H1 (cell line): ENCODE results near the gene MAGI2. TPM values are rescaled to one million over a fixed set of nuclear protein-coding genes. Genes with fewer than 3 reads are reported as not detected.

Experiments
- CTCF ChIA-PET: fragments of 300-600 bp; sonication (Branson Sonifier 250); formaldehyde crosslinking; loops from one replicate; lab custom pipeline; 2021; ENCODE audit not compliant: partially characterized antibody; lab: Charles Lee
- POLR2A ChIA-PET: fragments of 300-600 bp; sonication (Branson Sonifier 250); formaldehyde crosslinking; loops from one replicate; lab custom pipeline; 2021; ENCODE audit warnings: inconsistent platforms; ENCODE audit not compliant: partially characterized antibody; lab: Charles Lee
- DNase-seq, 2 experiments: peaks; one replicate each; pipeline versions ENCODE4 v3.0.0 to v3.0.0-alpha.2; 2010 to 2022; ENCODE audit warnings: low spot score in 2 of 2, low read depth in 1 of 2, mixed read lengths in 1 of 2
- FAIRE-seq: peaks from 2 replicates; lab custom pipeline; 2011; peaks lifted over from hg19 to GRCh38; lab: Jason Lieb, UNC
- H2AFZ ChIP-seq: 2 replicates; pipeline ENCODE4 v1.8.1; 2012; ENCODE audit warnings: low read length, inconsistent platforms
- H2AK5ac ChIP-seq: 2 replicates; pipeline ENCODE4 v1.6.1; 2013; ENCODE audit warnings: low read depth, low read length
- H2BK120ac ChIP-seq: replicated peaks from 2 replicates; pipeline ENCODE3; 2013; ENCODE audit warnings: low read depth, low read length, inconsistent platforms
- H2BK12ac ChIP-seq: 2 replicates; pipeline ENCODE4 v1.6.1; 2013; ENCODE audit warnings: low read depth, low read length
- H2BK15ac ChIP-seq: 2 replicates; pipeline ENCODE4 v1.6.1; 2013; ENCODE audit warnings: low read length
- H2BK20ac ChIP-seq: 2 replicates; pipeline ENCODE4 v1.6.1; 2013; ENCODE audit warnings: low read length
- H2BK5ac ChIP-seq: 2 replicates; pipeline ENCODE4 v1.6.1; 2013; ENCODE audit warnings: low read depth, low read length
- H3K14ac ChIP-seq: 2 replicates; pipeline ENCODE4 v1.6.1; 2013; ENCODE audit warnings: inconsistent platforms; ENCODE audit not compliant: insufficient read length
- H3K18ac ChIP-seq: 2 replicates; pipeline ENCODE4 v1.6.1; 2013; ENCODE audit warnings: low read length; ENCODE audit errors: extremely low read depth
- H3K23ac ChIP-seq: 2 replicates; pipeline ENCODE4 v1.6.1; 2013; ENCODE audit warnings: inconsistent platforms; ENCODE audit not compliant: insufficient read length
- H3K23me2 ChIP-seq: 2 replicates; pipeline ENCODE4 v1.6.1; 2013; ENCODE audit warnings: low read depth, low read length
- H3K27ac ChIP-seq: 2 replicates; pipeline ENCODE4 v1.6.1; 2011; ENCODE audit warnings: low read depth, low read length, inconsistent platforms
- H3K27me3 ChIP-seq, 4 experiments: replicated peaks in 1 of 4; 1 replicate in 1 of 4; 2 replicates in 3 of 4; pipeline versions ENCODE4 v1.6.1 to v1.8.1; 2011 to 2013; ENCODE audit warnings: low read length in 3 of 4, mild to moderate bottlenecking in 3 of 4, inconsistent platforms in 2 of 4, mixed read lengths in 2 of 4, moderate library complexity in 1 of 4; ENCODE audit not compliant: control insufficient read depth in 3 of 4, insufficient read depth in 3 of 4; ENCODE audit errors: extremely low read depth in 1 of 4
- H3K36me3 ChIP-seq, 4 experiments: 2 replicates each; pipeline versions ENCODE4 v1.6.1 to v1.8.1; 2011 to 2013; ENCODE audit warnings: mild to moderate bottlenecking in 4 of 4, low read length in 3 of 4, moderate library complexity in 2 of 4, control low read depth in 1 of 4, inconsistent platforms in 1 of 4; ENCODE audit not compliant: insufficient read depth in 4 of 4, control insufficient read depth in 2 of 4
- H3K4ac ChIP-seq: replicated peaks from 2 replicates; pipeline ENCODE3; 2013; ENCODE audit warnings: low read length, low read depth, mixed read lengths, inconsistent platforms; ENCODE audit not compliant: insufficient read length
- H3K4me1 ChIP-seq, 4 experiments: replicated peaks in 1 of 4; 1 replicate in 1 of 4; 2 replicates in 3 of 4; pipeline versions ENCODE4 v1.6.1 to v1.8.1; 2011 to 2013; ENCODE audit warnings: low read length in 3 of 4, inconsistent platforms in 2 of 4, mixed read lengths in 1 of 4; ENCODE audit not compliant: insufficient read depth in 4 of 4, control insufficient read depth in 3 of 4
- H3K4me2 ChIP-seq, 2 experiments: 2 replicates each; pipeline versions ENCODE4 v1.6.1 to v1.8.1; 2011 to 2013; ENCODE audit warnings: low read depth in 2 of 2, low read length in 2 of 2, control low read depth in 1 of 2, inconsistent platforms in 1 of 2, mild to moderate bottlenecking in 1 of 2; ENCODE audit not compliant: insufficient read depth in 1 of 2
- H3K4me3 ChIP-seq, 4 experiments: fragments of 200-600, 300-600 bp in 1 of 4; sonication (generic), shearing (Covaris generic), sonication (Bioruptor Twin) in 1 of 4; 2 replicates each; pipeline versions ENCODE4 v1.5.1 to v1.8.1; 2011 to 2016; ENCODE audit warnings: low read length in 4 of 4, low read depth in 3 of 4, control low read depth in 2 of 4, inconsistent platforms in 2 of 4, mild to moderate bottlenecking in 2 of 4, mixed read lengths in 1 of 4, moderate library complexity in 1 of 4; ENCODE audit not compliant: insufficient read depth in 2 of 4; ENCODE audit errors: extremely low read depth in 1 of 4
- H3K56ac ChIP-seq: replicated peaks from 2 replicates; pipeline ENCODE3; 2013; ENCODE audit warnings: low read depth, mild to moderate bottlenecking, mixed read lengths, low read length, inconsistent platforms; ENCODE audit not compliant: insufficient read length
- H3K79me1 ChIP-seq: 2 replicates; pipeline ENCODE4 v1.6.1; 2013; ENCODE audit warnings: low read depth, low read length, control low read depth
- H3K79me2 ChIP-seq, 2 experiments: 2 replicates each; pipeline versions ENCODE4 v1.6.1 to v1.8.1; 2012 to 2013; ENCODE audit warnings: low read length in 2 of 2, mild to moderate bottlenecking in 2 of 2, inconsistent platforms in 1 of 2; ENCODE audit not compliant: insufficient read depth in 2 of 2, control insufficient read depth in 1 of 2
- H3K9ac ChIP-seq, 4 experiments: replicated peaks in 1 of 4; 1 replicate in 1 of 4; 2 replicates in 3 of 4; pipeline versions ENCODE4 v1.6.1 to v1.8.1; 2011 to 2013; ENCODE audit warnings: low read depth in 3 of 4, low read length in 3 of 4, control low read depth in 2 of 4, mild to moderate bottlenecking in 2 of 4, moderate library complexity in 2 of 4, inconsistent platforms in 1 of 4; ENCODE audit errors: extremely low read depth in 1 of 4
- H3K9me3 ChIP-seq, 2 experiments: 2 replicates each; pipeline versions ENCODE4 v1.6.1 to v1.8.1; 2012 to 2013; ENCODE audit warnings: mild to moderate bottlenecking in 2 of 2, moderate library complexity in 2 of 2, control low read depth in 1 of 2, inconsistent platforms in 1 of 2, low read depth in 1 of 2, low read length in 1 of 2, mixed read lengths in 1 of 2; ENCODE audit not compliant: insufficient read depth in 2 of 2
- H4K20me1 ChIP-seq, 2 experiments: replicated peaks in 1 of 2; 2 replicates each; pipeline versions ENCODE3 to v1.8.1; 2011 to 2013; ENCODE audit warnings: inconsistent platforms in 2 of 2, low read length in 2 of 2, mild to moderate bottlenecking in 1 of 2; ENCODE audit not compliant: insufficient read depth in 2 of 2, control insufficient read depth in 1 of 2
- H4K5ac ChIP-seq: 2 replicates; pipeline ENCODE4 v1.6.1; 2013; ENCODE audit warnings: low read length, low read depth, mixed read lengths, inconsistent platforms; ENCODE audit not compliant: insufficient read length
- H4K8ac ChIP-seq: 2 replicates; pipeline ENCODE4 v1.8.0; 2013; ENCODE audit warnings: mild to moderate bottlenecking, moderate library complexity, low read length, inconsistent platforms; ENCODE audit not compliant: insufficient read depth; ENCODE audit errors: extremely low read depth
- H4K91ac ChIP-seq: replicated peaks from 2 replicates; pipeline ENCODE3; 2013; ENCODE audit warnings: low read length, mixed read lengths, inconsistent platforms; ENCODE audit not compliant: insufficient read length
- ATF3 ChIP-seq: IDR thresholded peaks from 2 replicates; pipeline ENCODE4 v1.6.1; 2011; ENCODE audit warnings: low read depth, mild to moderate bottlenecking, low read length; ENCODE audit not compliant: insufficient read depth
- CTBP2 ChIP-seq: IDR thresholded peaks from 2 replicates; pipeline ENCODE4 v1.7.0; 2011; ENCODE audit warnings: borderline replicate concordance, mild to moderate bottlenecking, moderate library complexity, mixed read lengths, low read length; ENCODE audit not compliant: insufficient read depth, insufficient read length
- E2F6 ChIP-seq: IDR thresholded peaks from 2 replicates; pipeline ENCODE4 v1.6.1; 2012; ENCODE audit warnings: inconsistent platforms
- EZH2 ChIP-seq: fragments of 200-600 bp; sonication (generic); IDR thresholded peaks from 2 replicates; pipeline ENCODE4 v1.7.1; 2012; ENCODE audit warnings: low read depth, mild to moderate bottlenecking, moderate library complexity, low read length, inconsistent platforms; ENCODE audit not compliant: severe bottlenecking
- KDM4A ChIP-seq: IDR thresholded peaks from one replicate; pipeline ENCODE4 v1.7.1; 2012; ENCODE audit warnings: low read depth, mild to moderate bottlenecking, moderate library complexity, low read length, inconsistent platforms; ENCODE audit not compliant: severe bottlenecking
- SIN3A ChIP-seq, 2 experiments: IDR thresholded peaks in 1 of 2; conservative IDR thresholded peaks in 1 of 2; 2 replicates each; pipeline ENCODE4 v1.6.1; 2011 to 2012; ENCODE audit warnings: low read length in 2 of 2, improper control_type of control experiment in 1 of 2, low read depth in 1 of 2, mild to moderate bottlenecking in 1 of 2
- SIX5 ChIP-seq: IDR thresholded peaks from 2 replicates; pipeline ENCODE4 v1.6.1; 2011; ENCODE audit warnings: mild to moderate bottlenecking, low read depth, low read length
- SP1 ChIP-seq: IDR thresholded peaks from 2 replicates; pipeline ENCODE4 v1.6.1; 2011; ENCODE audit warnings: low read depth, low read length
- SP2 ChIP-seq: IDR thresholded peaks from 2 replicates; pipeline ENCODE4 v1.6.1; 2012; ENCODE audit warnings: mild to moderate bottlenecking, low read length, inconsistent platforms
- TCF12 ChIP-seq: IDR thresholded peaks from 2 replicates; pipeline ENCODE4 v1.6.1; 2011; ENCODE audit warnings: low read depth, mild to moderate bottlenecking, low read length
- USF2 ChIP-seq: IDR thresholded peaks from 2 replicates; pipeline ENCODE4 v1.6.1; 2011; ENCODE audit warnings: low read length, improper control_type of control experiment
- WGBS, 2 experiments: shearing (Covaris generic) in 1 of 2; methylation state at CpG; one replicate each; pipeline versions ENCODE4 v1.1.6 to v1.1.7; 2013 to 2015; ENCODE audit warnings: low lambda C conversion rate in 2 of 2, mixed read lengths in 2 of 2, inconsistent platforms in 1 of 2, low coverage in 1 of 2, missing lambda C conversion rate in 1 of 2; ENCODE audit not compliant: insufficient replicate concordance in 2 of 2, insufficient coverage in 1 of 2, insufficient read length in 1 of 2; ENCODE audit errors: extremely low coverage in 1 of 2, missing lambda C conversion rate in 1 of 2; 5-methylcytosine and 5-hydroxymethylcytosine counted together
- polyA plus RNA-seq, 7 experiments: library from polyadenylated mRNA; depleted of rRNA in 3 of 7; stranded (reverse) in 5 of 7; unstranded in 2 of 7; fragments of >200 nt in 5 of 7; fragments of 200-250 nt in 2 of 7; gene quantifications; 1 replicate in 5 of 7; 2 replicates in 1 of 7; 4 replicates in 1 of 7; pipeline versions ENCODE4 v1.2.1 to v1.2.3, GENCODE V29; 2011 to 2013; ENCODE audit warnings: missing spikeins in 2 of 7, mixed read lengths in 2 of 7
- total RNA-seq: library from RNA; stranded (reverse); fragmentation: NEBNext Ultra II Directional; extraction: Animal tissue kit (Norgen Biotek cat#: 25700); gene quantifications from 2 replicates; pipeline ENCODE4 v1.2.1, GENCODE V29; 2021

The MAGI2 gene
- total and polyA plus RNA-seq, 2 of the 8 experiments (the other 6 are each of a cell fraction or from before 2014, with no cell fraction given): 6.0 to 27.3 TPM

GRCh38 chr7:78777829-78778228, 675.6 kb downstream of the MAGI2 start:
- H3K14ac ChIP-seq: no peak overlapping the region
- DNase-seq: no peak
- TF ChIP-seq TCF12: no peak
- TF ChIP-seq EZH2: no peak
- TF ChIP-seq SIX5: no peak
- TF ChIP-seq KDM4A: no peak
- TF ChIP-seq E2F6: no peak
- no peak for TF ChIP-seq USF2
- TF ChIP-seq SIN3A (conservative IDR thresholded peaks at IDR 0.05 in 1 of 2, IDR thresholded peaks at IDR 0.05 in 1 of 2; ENCODE audit: low read depth in 1 of 2, low read length in 2 of 2): no peak
- TF ChIP-seq ATF3: no peak
- TF ChIP-seq SP1: no peak
- TF ChIP-seq CTBP2: no peak
- TF ChIP-seq SP2: no peak

More at GRCh38 chr7:78777829-78778228, 675.6 kb downstream of the MAGI2 start:
- Histone ChIP-seq H2BK5ac (no peak overlapping the region), H2BK15ac (no peak overlapping the region), H4K91ac (no peak overlapping the region), H4K20me1 (no peaks in the 10 kb centered on the region), H3K4me3 (no peak overlapping the region), H3K56ac (no peak overlapping the region), H3K27ac (no peak overlapping the region), H3K36me3 (no peaks in the 10 kb centered on the region), H3K4me2 (no peak overlapping the region), H4K8ac (no peak overlapping the region), H4K5ac (no peak overlapping the region), H2AFZ (0 out of 2 replicates have a peak overlapping the region, but pooled peaks have one; percentile 17), H3K9ac (no peak overlapping the region), H3K4ac (no peak overlapping the region), H3K79me2 (no peaks in the 10 kb centered on the region), H3K23me2 (peaks cover 3% of the 10 kb centered on the region; the same call in 1 of the 2 replicates), H3K23ac (no peak overlapping the region), H3K27me3 (no peaks in the 10 kb centered on the region), H2BK120ac (no peak overlapping the region), H2AK5ac (no peak overlapping the region), H3K18ac (no peak overlapping the region), H3K4me1 (no peaks in the 10 kb centered on the region), H2BK20ac (no peak overlapping the region), H2BK12ac (no peak overlapping the region), H3K9me3 (no peaks in the 10 kb centered on the region), H3K79me1 (no peaks in the 10 kb centered on the region)
- no peak for FAIRE-seq
- POLR2A ChIA-PET: no interaction called here
- CTCF ChIA-PET: interaction anchor here (0.6 to 1.5 kb wide), 3 partner anchors 105 to 277 kb away, joined by 3 to 4 read pairs (median 3); no protein-coding TSS in a partner anchor
- WGBS, 2 experiments: 82% methylated on average over 2 of the region's 2 CpGs; no CpG with 5 or more reads in 1 of the 2 experiments
